ENCODE measurements around the gene PABPC3. TPM values are rescaled to one million over a fixed set of nuclear protein-coding genes. Genes with fewer than 3 reads are reported as not detected.

PABPC3 gene
- total RNA-seq, 1 donor from 2014 or later: 0.45 TPM

DNA sequence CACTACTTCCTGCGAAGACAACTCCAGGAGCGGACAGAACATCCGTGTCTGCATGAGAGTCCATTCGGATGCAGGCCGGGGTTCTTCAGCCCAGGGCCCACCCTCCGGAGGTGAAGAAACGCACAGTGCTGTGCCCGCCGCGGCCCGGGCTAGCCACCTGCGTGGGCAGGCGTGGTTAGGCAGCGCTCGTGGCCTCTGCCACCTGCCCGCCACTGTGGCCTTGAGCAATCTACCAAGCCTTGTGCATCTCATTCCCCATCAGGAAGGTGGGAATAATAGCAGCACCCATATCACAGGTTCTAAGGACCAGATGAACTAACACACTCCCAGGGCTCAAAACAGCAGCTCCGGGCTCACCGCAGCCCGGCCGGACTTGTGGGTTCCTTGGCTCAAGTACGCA lies 26.7 kb upstream of the PABPC3 start:
- TF ChIP-seq, protein P1, sequence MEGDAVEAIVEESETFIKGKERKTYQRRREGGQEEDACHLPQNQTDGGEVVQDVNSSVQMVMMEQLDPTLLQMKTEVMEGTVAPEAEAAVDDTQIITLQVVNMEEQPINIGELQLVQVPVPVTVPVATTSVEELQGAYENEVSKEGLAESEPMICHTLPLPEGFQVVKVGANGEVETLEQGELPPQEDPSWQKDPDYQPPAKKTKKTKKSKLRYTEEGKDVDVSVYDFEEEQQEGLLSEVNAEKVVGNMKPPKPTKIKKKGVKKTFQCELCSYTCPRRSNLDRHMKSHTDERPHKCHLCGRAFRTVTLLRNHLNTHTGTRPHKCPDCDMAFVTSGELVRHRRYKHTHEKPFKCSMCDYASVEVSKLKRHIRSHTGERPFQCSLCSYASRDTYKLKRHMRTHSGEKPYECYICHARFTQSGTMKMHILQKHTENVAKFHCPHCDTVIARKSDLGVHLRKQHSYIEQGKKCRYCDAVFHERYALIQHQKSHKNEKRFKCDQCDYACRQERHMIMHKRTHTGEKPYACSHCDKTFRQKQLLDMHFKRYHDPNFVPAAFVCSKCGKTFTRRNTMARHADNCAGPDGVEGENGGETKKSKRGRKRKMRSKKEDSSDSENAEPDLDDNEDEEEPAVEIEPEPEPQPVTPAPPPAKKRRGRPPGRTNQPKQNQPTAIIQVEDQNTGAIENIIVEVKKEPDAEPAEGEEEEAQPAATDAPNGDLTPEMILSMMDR (IDR thresholded peaks at IDR 0.05; ENCODE audit: insufficient read depth, low read depth, low read length): no peak
- TF ChIP-seq EZH2 (IDR thresholded peaks at IDR 0.05; ENCODE audit: insufficient read depth, low read length): no peak
- no peaks in the 10 kb centered on the region for H3K9me3 ChIP-seq (ENCODE audit: insufficient read depth, low read depth, low read length)
- H3K36me3 ChIP-seq (ENCODE audit: insufficient read depth, low read length): no peaks in the 10 kb centered on the region
- DNase-seq (ENCODE audit: low read depth): no peak
- no peak overlapping the region for H3K4me3 Mint-ChIP-seq (ENCODE audit: unreplicated experiment)
- H3K27me3 Mint-ChIP-seq (ENCODE audit: low read depth, unreplicated experiment): peaks cover 8% of the 10 kb centered on the region
- H4K20me1 ChIP-seq (ENCODE audit: insufficient read depth, low read length): no peaks in the 10 kb centered on the region
- no peaks in the 10 kb centered on the region for H3K79me2 ChIP-seq (ENCODE audit: insufficient read depth, low read length)
- H2AFZ ChIP-seq (ENCODE audit: low read depth, low read length): no peak overlapping the region
- H3K4me1 Mint-ChIP-seq (ENCODE audit: low read depth, unreplicated experiment): no peaks in the 10 kb centered on the region
- FAIRE-seq: no peak
- H3K27ac ChIP-seq (ENCODE audit: low read depth, low read length): no peak overlapping the region
- no peak overlapping the region for H3K27ac Mint-ChIP-seq (ENCODE audit: unreplicated experiment)
- no peak overlapping the region for H3K4me3 ChIP-seq (ENCODE audit: insufficient read depth, low read depth, low read length)
- H3K4me1 ChIP-seq (ENCODE audit: insufficient read depth, low read length): no peaks in the 10 kb centered on the region
- H3K27me3 ChIP-seq (ENCODE audit: insufficient read depth, low read length): no peaks in the 10 kb centered on the region
- H3K9me3 Mint-ChIP-seq (ENCODE audit: unreplicated experiment): no peaks in the 10 kb centered on the region
- no peak overlapping the region for H3K4me2 ChIP-seq (ENCODE audit: low read length)
- H3K9ac ChIP-seq (ENCODE audit: low read length): no peak overlapping the region
- no peaks in the 10 kb centered on the region for H3K36me3 Mint-ChIP-seq (ENCODE audit: low read depth, unreplicated experiment)

DNA sequence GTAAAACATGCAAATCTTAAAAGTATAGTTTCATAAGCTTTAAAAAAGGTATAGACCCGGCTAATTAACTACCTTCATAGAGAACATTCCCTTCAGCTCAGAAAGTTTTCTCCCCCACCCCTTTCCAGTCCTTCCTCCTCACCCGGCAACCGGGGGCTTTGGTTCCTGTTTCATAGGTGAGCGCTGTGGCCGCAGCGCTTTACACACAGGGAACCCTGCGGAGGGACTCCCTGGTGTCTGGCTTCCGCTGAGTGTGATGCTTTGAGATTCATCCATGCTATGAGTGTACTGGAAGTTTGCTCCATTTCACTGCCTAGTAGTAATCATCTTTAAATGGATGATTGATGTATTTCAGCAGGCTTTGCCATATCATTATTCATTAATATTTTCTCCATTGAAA lies 26.0 kb upstream of the PABPC3 start:
- Histone ChIP-seq H3K79me2 (ENCODE audit: insufficient read depth, low read length) (no peaks in the 10 kb centered on the region), H3K27ac (ENCODE audit: low read depth, low read length) (no peak overlapping the region), H3K4me1 (ENCODE audit: insufficient read depth, low read length) (no peaks in the 10 kb centered on the region), H4K20me1 (ENCODE audit: insufficient read depth, low read length) (no peaks in the 10 kb centered on the region), H3K4me3 (ENCODE audit: insufficient read depth, low read depth, low read length) (no peak overlapping the region), H2AFZ (ENCODE audit: low read depth, low read length) (no peak overlapping the region), H3K9me3 (ENCODE audit: insufficient read depth, low read depth, low read length) (no peaks in the 10 kb centered on the region), H3K9ac (ENCODE audit: low read length) (no peak overlapping the region), H3K4me2 (ENCODE audit: low read length) (no peak overlapping the region), H3K36me3 (ENCODE audit: insufficient read depth, low read length) (no peaks in the 10 kb centered on the region), H3K27me3 (ENCODE audit: insufficient read depth, low read length) (no peaks in the 10 kb centered on the region)
- Mint-ChIP-seq H3K9me3 (ENCODE audit: unreplicated experiment) (no peaks in the 10 kb centered on the region), H3K36me3 (ENCODE audit: low read depth, unreplicated experiment) (no peaks in the 10 kb centered on the region), H3K27ac (ENCODE audit: unreplicated experiment) (no peak overlapping the region), H3K4me1 (ENCODE audit: low read depth, unreplicated experiment) (no peaks in the 10 kb centered on the region), H3K4me3 (ENCODE audit: unreplicated experiment) (no peak overlapping the region), H3K27me3 (ENCODE audit: low read depth, unreplicated experiment) (peaks cover 8% of the 10 kb centered on the region)
- FAIRE-seq (no peak), DNase-seq (ENCODE audit: low read depth) (no peak)
- TF ChIP-seq, protein P1 (IDR thresholded peaks at IDR 0.05; ENCODE audit: insufficient read depth, low read depth, low read length): no peak
- no peak for TF ChIP-seq EZH2 (IDR thresholded peaks at IDR 0.05; ENCODE audit: insufficient read depth, low read length)

DNA sequence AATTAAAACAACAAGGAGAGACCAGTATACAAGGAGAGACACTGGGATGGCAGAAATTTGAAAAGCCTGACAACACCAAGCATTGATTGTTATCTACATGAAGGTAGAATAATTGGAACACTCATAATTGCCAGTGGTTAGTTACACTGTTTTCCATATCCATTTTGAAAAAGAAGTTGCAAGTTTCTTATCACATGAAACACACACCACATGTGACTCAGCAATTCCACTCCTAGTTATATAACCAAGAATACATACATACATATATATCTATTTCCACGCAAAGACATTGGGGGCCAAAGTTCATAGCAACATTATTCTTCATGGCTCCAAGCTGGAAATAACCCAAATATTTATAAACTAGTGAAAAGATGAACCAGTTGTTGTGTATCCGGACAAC lies 15.2 kb upstream of the PABPC3 start:
- Mint-ChIP-seq H3K36me3 (ENCODE audit: low read depth, unreplicated experiment) (no peaks in the 10 kb centered on the region), H3K9me3 (ENCODE audit: unreplicated experiment) (no peaks in the 10 kb centered on the region), H3K27ac (ENCODE audit: unreplicated experiment) (no peak overlapping the region), H3K4me3 (ENCODE audit: unreplicated experiment) (no peak overlapping the region), H3K4me1 (ENCODE audit: low read depth, unreplicated experiment) (no peaks in the 10 kb centered on the region), H3K27me3 (ENCODE audit: low read depth, unreplicated experiment) (no peaks in the 10 kb centered on the region)
- no peaks in the 10 kb centered on the region for H3K27me3 ChIP-seq (ENCODE audit: insufficient read depth, low read length)
- FAIRE-seq: no peak
- H2AFZ ChIP-seq (ENCODE audit: low read depth, low read length): no peak overlapping the region
- no peak overlapping the region for H3K4me3 ChIP-seq (ENCODE audit: insufficient read depth, low read depth, low read length)
- no peak overlapping the region for H3K4me2 ChIP-seq (ENCODE audit: low read length)
- H3K4me1 ChIP-seq (ENCODE audit: insufficient read depth, low read length): no peaks in the 10 kb centered on the region
- H3K36me3 ChIP-seq (ENCODE audit: insufficient read depth, low read length): no peaks in the 10 kb centered on the region
- H3K79me2 ChIP-seq (ENCODE audit: insufficient read depth, low read length): no peaks in the 10 kb centered on the region
- no peak overlapping the region for H3K9ac ChIP-seq (ENCODE audit: low read length)
- TF ChIP-seq, protein P1 (IDR thresholded peaks at IDR 0.05; ENCODE audit: insufficient read depth, low read depth, low read length): no peak
- no peak for TF ChIP-seq EZH2 (IDR thresholded peaks at IDR 0.05; ENCODE audit: insufficient read depth, low read length)
- H4K20me1 ChIP-seq (ENCODE audit: insufficient read depth, low read length): no peaks in the 10 kb centered on the region
- no peaks in the 10 kb centered on the region for H3K9me3 ChIP-seq (ENCODE audit: insufficient read depth, low read depth, low read length)
- DNase-seq (ENCODE audit: low read depth): no peak
- H3K27ac ChIP-seq (ENCODE audit: low read depth, low read length): no peak overlapping the region

Data from astrocyte (in vitro differentiated cells and primary cell).